ENCODE results near the gene ZNF18.

- TF ChIP-seq CTCF (IDR thresholded peaks at IDR 0.05) (no peak), POLR2AphosphoS5 (IDR thresholded peaks at IDR 0.05) (no peak), POLR2A (IDR thresholded peaks at IDR 0.05; ENCODE audit: low read depth) (no peak)
These were observed 43.4 kb downstream of the ZNF18 start for GRCh38 chr17:11953924-11954323.
